ENCODE measurements around the gene LYRM2. TPM values are rescaled to one million over a fixed set of nuclear protein-coding genes. Genes with fewer than 3 reads are reported as not detected.

Gene LYRM2
- total RNA-seq, 2 donors from 2014 or later = 8.0 to 13.8 TPM

DNA sequence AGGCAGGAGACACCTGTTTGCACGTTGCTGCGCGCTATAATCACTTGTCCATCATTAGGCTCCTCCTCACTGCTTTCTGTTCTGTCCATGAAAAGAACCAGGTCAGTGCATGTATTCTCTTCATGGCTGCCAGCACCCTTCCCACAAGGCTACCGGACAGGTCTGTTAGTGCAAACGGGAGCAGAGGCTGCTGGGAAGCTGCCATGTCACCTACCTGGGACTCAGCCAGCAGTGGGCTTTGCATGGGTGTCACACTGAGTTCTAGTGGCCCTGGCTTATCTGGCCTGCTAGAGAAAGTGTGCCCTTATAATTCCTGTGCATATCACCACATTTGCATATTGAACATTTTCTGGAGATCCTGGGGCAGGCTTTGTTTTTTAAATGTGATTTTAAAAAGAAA is 24.8 kb downstream of the LYRM2 start:
- Histone ChIP-seq H3K4me1 (no peaks in the 10 kb centered on the region), H3K27ac (no peak overlapping the region), H3K9me3 (no peaks in the 10 kb centered on the region), H3K36me3 (replicated peaks in 1 of 2; ENCODE audit: insufficient read depth in 1 of 2, low read depth in 2 of 2) (no peaks in the 10 kb centered on the region), H3K27me3 (no peaks in the 10 kb centered on the region), H3K4me3 (no peak overlapping the region)
- 74 to 75% methylated on average over 5 of the region's 5 CpGs for WGBS, 2 donors
- TF ChIP-seq, protein P1, sequence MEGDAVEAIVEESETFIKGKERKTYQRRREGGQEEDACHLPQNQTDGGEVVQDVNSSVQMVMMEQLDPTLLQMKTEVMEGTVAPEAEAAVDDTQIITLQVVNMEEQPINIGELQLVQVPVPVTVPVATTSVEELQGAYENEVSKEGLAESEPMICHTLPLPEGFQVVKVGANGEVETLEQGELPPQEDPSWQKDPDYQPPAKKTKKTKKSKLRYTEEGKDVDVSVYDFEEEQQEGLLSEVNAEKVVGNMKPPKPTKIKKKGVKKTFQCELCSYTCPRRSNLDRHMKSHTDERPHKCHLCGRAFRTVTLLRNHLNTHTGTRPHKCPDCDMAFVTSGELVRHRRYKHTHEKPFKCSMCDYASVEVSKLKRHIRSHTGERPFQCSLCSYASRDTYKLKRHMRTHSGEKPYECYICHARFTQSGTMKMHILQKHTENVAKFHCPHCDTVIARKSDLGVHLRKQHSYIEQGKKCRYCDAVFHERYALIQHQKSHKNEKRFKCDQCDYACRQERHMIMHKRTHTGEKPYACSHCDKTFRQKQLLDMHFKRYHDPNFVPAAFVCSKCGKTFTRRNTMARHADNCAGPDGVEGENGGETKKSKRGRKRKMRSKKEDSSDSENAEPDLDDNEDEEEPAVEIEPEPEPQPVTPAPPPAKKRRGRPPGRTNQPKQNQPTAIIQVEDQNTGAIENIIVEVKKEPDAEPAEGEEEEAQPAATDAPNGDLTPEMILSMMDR (IDR thresholded peaks at IDR 0.05) = no peak
- TF ChIP-seq POLR2A (IDR thresholded peaks at IDR 0.05) = no peak
- no peak for ATAC-seq
- peak in 1 of 4 donors; percentile 21 for DNase-seq
- intact Hi-C loops (cut with DNase I) = loop anchor here (5.0 to 10.0 kb wide), 2 partner anchors 176 to 629 kb away; no protein-coding TSS in a partner anchor

DNA sequence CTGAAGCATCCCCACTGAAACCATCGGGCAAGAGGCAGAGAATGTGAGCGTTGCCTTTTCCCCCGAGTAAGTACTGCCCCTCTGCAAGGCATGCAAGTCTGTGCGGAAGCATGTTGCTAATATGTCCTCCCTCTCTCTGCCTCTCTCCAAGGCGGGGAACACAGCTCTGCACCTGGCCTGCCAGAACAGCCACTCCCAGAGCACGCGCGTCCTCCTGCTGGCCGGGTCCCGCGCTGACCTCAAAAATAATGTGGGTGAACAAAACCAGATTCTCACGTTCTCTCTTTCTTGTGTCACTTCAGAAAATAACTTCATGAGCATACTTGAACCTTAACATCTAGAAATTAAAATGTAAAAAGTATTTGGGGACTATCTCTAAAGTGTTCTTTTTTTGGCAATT is 26.4 kb downstream of the LYRM2 start:
- intact Hi-C loops (cut with DNase I) = loop anchor here (5.0 to 10.0 kb wide), 2 partner anchors 175 to 627 kb away; no protein-coding TSS in a partner anchor
- H3K4me3 ChIP-seq = no peak overlapping the region
- no peak for DNase-seq

GRCh38 chr6:89611666-89612065 is 26.9 kb downstream of the LYRM2 start:
- H3K4me1 ChIP-seq = no peaks in the 10 kb centered on the region
- no peak for TF ChIP-seq POLR2A (IDR thresholded peaks at IDR 0.05)
- TF ChIP-seq, protein P1 (IDR thresholded peaks at IDR 0.05) = no peak
- H3K27me3 ChIP-seq = no peaks in the 10 kb centered on the region
- ATAC-seq (no peak), DNase-seq (no peak)
- intact Hi-C loops (cut with DNase I) = loop anchor here (5.0 to 10.0 kb wide), 2 partner anchors 174 to 627 kb away; no protein-coding TSS in a partner anchor
- H3K27ac ChIP-seq = no peak overlapping the region
- no peak overlapping the region for H3K4me3 ChIP-seq
- no peaks in the 10 kb centered on the region for H3K36me3 ChIP-seq (replicated peaks in 1 of 2; ENCODE audit: insufficient read depth in 1 of 2, low read depth in 2 of 2)
- no peaks in the 10 kb centered on the region for H3K9me3 ChIP-seq

More for the DNA sequence above, 26.4 kb downstream of the LYRM2 start:
- Histone ChIP-seq H3K27me3 (no peaks in the 10 kb centered on the region), H3K4me1 (no peaks in the 10 kb centered on the region), H3K36me3 (replicated peaks in 1 of 2; ENCODE audit: insufficient read depth in 1 of 2, low read depth in 2 of 2) (no peaks in the 10 kb centered on the region), H3K27ac (no peak overlapping the region), H3K9me3 (no peaks in the 10 kb centered on the region)
- TF ChIP-seq POLR2A (IDR thresholded peaks at IDR 0.05) = no peak
- no peak for ATAC-seq
- WGBS, 2 donors = 85 to 91% methylated on average over 12 of the region's 12 CpGs

DNA sequence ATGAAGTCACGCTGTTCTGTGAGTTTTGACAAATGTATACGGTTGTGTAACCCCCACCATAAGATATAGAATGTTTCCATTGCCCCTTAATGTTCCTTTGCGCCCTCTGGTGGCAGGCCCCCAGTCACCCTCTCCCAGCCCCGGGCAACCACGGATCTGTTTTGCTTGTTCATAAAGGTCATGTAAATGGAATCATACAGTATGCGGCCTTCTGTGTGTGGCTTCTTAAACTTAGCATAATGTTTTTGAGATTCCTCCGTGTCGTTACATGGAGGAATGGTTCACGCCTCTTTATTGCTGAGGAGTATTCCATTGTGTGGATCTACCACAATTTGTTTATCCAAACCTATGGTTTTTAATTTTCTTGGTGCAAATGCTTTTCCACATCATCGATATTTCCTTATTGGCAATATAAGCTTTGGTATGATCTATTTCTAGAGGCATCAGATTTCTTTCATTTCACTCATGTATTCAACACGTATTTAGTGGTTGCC is 28.4 kb downstream of the LYRM2 start:
- H3K36me3 ChIP-seq (replicated peaks in 1 of 2; ENCODE audit: insufficient read depth in 1 of 2, low read depth in 2 of 2) = no peaks in the 10 kb centered on the region
- H3K27ac ChIP-seq = no peak overlapping the region
- DNase-seq = peak; percentile 66 to 77 (median 70)
- no peaks in the 10 kb centered on the region for H3K27me3 ChIP-seq
- ATAC-seq = peak; percentile 58
- H3K9me3 ChIP-seq = no peaks in the 10 kb centered on the region
- H3K4me1 ChIP-seq = no peaks in the 10 kb centered on the region
- TF ChIP-seq POLR2A (IDR thresholded peaks at IDR 0.05) = no peak
- TF ChIP-seq, protein P1 (IDR thresholded peaks at IDR 0.05) = peak; percentile 60 to 86 (median 81)
- intact Hi-C loops (cut with DNase I) = loop anchor here (5.0 to 10.0 kb wide), 2 partner anchors 173 to 625 kb away; no protein-coding TSS in a partner anchor
- WGBS, 2 donors = 31 to 37% methylated on average over 11 of the region's 11 CpGs
- H3K4me3 ChIP-seq = no peak overlapping the region

DNA sequence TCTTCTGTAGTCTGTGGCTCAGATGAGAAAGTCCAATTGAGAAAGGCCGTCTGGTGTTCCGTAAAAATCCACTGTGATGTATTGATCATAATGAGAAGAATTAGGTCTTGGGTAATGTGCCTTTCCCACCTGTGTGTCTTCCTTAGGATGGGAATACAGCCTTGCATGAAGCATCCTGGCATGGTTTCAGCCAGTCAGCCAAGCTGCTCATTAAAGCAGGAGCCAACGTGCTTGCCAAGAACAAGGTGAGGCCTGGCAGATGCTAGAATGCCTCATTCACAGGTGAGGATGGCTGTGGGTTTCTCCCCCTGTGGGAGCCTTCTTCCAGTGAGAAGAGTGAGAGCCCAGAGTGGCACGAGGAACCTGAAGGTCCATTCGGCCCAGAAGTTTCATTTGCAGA is 32.7 kb downstream of the LYRM2 start:
- intact Hi-C loops (cut with DNase I) = no loop called here
- TF ChIP-seq, protein P1 (IDR thresholded peaks at IDR 0.05) = no peak
- no peak for TF ChIP-seq POLR2A (IDR thresholded peaks at IDR 0.05)
- Histone ChIP-seq H3K27ac (no peak overlapping the region), H3K9me3 (no peaks in the 10 kb centered on the region), H3K27me3 (no peaks in the 10 kb centered on the region), H3K4me3 (no peak overlapping the region), H3K36me3 (replicated peaks in 1 of 2; ENCODE audit: insufficient read depth in 1 of 2, low read depth in 2 of 2) (no peaks in the 10 kb centered on the region), H3K4me1 (no peaks in the 10 kb centered on the region)
- ATAC-seq (no peak), DNase-seq (no peak)
- WGBS, 2 donors = 66 to 82% methylated on average over 5 of the region's 5 CpGs

All from body of pancreas (tissue), 4 donors.